Right hindlimb (tissue), 1 donor: ENCODE measurements around the gene ALDH6A1.
"Not testable (repeated sequence)": the region's sequence is repeated elsewhere in the genome, so short reads cannot be mapped to it uniquely, and the experiment has no call there.

Experiments used
- DNase-seq: peaks from one replicate; pipeline ENCODE4 v3.0.0-alpha.2; 2018

The ALDH6A1 gene

DNA sequence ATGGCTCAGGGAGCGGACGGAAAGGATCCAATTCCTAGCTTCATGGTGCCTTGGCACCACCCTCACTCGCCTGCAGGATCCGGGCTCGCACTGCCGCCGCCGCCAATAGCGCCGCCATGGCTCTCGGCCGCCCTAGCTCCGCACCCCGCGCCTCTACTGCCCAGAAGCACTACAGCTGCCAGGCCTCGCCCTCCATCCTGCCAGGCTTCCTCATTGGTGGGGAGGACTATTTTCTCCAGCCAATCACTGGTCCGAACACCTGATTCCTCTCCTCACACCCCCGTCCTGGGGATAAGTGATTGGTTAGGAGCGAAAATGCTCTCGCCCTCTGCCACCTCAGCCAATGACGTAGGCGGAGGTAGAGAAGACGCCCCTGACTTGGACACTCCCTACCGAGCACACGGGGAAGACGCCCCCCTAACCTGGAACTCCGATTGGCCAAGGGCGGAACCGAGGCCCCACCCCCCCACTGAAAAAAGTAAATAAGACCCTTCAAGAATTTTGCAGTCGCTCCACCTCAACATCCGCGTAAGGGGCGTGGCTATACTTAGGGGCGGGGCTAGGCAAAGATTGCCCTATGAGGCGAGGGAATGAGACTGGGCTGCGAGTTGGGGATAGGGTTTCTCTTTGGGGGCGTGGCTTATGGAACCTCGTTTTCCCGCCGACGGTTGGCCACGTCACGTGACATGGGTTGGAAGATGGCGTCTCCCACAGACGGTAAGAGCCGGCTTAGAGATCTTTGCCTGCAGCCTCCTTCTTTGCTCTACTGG lies at the start of gene ALDH6A1, which contains the start of gene LIN52:
Gene ALDH6A1, minus strand, starts transcription at position 177 of the 770 bp plus-strand sequence. Its CDS starts 59 bp downstream, at position 118.
Gene LIN52, plus strand, starts transcription at position 680 of the 770 bp plus-strand sequence. Its CDS starts 19 bp downstream, at position 699.
- peak; percentile 100 for DNase-seq

DNA sequence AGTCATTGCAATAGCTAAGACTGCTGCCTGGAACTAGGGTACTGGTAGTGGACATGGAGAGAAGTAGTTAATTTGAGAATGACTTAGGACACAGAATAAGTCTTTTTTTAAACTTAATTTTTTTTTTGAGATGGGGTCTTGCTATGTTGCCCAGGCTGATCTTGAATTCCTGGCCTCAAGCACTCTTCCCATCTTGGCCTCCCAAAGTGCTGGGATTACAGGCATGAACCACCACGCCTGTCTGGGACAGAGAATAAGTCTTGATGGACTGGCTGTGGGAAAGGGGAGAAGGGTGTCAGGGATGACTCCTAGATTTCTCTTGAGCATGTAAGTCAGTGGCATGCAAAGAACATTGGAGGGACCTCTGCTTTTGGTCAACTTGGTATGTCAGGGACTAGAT lies 43.4 kb upstream of the ALDH6A1 start:
- DNase-seq, result no peak

DNA sequence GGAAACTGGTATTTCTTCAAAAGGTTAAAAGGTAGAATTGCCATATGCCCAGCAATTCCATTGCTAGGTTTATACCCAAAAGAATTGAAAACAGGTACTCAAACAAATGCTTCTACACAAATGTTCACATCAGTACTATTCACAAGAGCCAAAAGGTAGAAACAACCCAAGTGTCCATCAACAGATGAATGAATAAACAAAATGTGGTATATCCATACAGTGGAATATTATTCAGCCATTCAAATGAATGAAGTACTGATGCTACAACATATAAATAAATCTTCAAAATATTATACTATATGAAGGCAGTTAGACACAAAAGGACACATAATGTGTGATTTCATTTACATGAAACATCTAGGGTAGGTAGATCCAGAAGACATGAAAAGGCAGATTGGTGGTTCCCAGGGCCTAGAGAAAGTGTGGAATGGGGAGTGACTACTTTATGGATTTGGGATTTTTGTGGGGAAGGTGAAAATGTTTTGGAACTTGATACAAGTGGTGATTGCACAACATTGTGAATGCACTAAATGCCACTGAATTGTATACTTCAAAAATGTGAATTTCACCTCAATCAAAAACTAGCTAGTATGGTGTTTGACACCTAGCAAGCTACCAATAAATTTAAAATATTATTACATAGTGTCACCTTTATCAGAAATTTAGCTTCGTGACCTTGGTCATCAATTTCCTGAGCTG lies 42.2 kb upstream of the ALDH6A1 start:
- no peak for DNase-seq

DNA sequence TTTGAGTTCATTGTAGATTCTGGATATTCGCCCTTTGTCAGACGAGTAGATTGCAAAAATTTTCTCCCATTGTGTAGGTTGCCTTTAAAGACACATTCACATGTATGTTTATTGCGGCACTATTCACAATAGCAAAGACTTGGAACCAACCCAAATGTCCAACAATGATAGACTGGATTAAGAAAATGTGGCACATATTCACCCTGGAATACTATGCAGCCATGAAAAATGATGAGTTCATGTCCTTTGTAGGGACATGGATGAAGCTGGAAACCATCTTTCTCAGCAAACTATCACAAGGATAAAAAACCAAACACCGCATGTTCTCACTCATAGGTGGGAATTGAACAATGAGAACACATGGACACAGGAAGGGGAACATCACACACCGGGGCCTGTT lies 41.2 kb upstream of the ALDH6A1 start:
- DNase-seq, result not testable (repeated sequence)

DNA sequence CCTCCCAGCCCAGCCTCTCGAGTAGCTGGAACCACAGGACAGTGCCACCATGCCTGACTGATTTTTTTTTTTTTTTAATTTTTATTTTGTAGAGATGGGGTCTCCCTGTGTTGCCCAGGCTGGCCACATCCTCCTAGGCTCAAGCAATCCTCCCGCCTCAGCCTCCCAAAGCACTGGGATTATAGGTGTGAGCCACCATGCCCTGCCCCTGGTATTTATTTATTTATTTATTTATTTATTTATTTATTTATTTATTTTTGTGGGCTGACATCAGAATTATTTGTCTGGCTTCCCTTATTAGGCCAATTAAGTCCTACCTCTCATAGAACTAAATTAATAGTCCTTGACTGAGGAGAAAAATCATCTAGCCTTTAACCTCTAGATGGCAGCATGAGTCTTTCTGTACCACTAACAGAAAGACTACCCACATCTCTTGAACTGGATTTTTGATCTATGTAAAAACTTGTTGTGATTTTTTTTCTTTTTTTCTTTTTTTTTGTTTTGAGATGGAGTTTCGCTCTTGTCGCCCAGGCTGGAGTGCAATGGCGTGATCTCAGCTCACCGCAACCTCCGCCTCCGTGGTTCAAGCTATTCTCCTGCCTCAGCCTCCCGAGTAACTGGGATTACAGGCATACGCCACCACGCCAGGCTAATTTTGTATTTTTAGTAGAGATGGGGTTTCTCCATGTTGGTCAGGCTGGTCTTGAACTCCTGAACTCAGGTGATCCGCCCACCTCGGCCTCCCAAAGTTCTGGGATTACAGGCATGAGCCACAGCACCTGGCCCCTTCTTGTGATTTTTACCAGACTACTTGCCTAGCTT lies 27.4 kb upstream of the ALDH6A1 start:
- not testable (repeated sequence) for DNase-seq

DNA sequence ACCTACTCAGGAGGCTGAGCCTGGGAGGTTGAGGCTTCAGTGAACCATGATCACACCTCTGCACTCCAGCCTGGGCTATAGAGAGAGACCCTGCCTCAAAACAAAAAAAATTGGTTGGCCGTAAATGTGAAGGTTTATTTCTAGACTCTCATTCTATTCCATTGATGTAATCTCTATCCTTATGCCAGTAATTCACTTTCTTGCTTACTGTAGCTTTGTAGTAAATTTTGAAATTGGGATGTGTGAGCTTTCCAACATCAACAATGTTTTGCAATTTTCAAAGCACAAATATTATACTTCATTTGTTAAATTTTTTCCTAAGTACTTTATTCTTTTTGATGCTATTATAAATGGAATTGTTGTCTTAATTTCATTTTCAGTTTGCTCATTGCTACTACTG lies 25.1 kb upstream of the ALDH6A1 start:
- no peak for DNase-seq

DNA sequence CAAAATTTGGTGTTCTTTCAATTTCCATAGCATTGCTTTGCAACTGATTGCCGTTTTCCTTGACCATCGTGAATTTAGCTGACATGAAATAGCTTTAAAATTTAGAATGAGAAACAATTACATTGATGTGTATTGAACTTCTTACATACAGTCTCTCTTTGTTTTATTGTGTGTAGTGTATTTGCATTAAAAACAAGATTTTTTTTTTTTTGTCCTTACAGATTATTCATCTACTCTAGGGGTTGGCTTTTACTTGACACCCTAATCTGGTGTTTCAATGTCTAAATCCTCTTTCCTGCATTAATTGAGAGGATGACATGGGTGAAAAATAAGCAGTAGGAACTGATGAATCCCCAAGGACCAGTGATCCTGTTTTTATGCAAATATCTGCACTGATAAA lies 21.1 kb upstream of the ALDH6A1 start:
- no peak for DNase-seq

DNA sequence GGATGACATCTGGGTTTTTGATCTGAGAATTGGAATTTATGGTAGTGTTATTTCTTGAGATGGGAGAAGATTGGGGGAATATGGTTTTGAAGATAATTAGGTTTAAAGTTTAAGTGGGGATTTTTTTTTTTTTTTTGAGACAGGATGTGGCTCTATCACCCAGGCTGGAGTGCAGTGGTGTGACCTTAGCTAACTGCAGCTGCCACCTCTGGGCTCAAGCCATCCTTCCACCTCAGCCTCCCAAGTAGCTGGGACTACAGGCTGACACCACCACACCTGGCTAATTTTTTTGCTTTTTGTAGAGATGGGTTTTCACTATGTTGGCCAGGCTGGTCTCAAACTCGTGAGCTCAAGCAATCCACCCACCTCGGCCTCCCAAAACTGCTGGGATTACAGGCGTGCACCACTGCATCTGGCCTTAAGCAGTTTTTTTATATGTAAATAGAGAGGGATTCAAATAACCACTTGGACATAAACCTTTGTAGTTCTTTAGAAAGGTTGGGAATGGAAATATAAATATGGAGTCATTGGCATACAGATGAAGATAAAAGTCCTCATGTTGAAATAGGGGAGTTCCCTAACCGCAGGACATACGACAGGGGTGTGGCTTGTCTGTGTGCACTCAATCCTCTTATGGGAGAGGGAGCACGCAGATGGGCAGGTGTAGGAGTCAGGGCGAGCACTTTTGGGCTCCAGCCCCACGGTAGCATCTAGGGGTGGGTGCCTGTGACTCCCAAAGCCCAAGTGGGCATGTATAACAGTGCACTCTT lies 5.2 kb upstream of the ALDH6A1 start:
- DNase-seq, result no peak

DNA sequence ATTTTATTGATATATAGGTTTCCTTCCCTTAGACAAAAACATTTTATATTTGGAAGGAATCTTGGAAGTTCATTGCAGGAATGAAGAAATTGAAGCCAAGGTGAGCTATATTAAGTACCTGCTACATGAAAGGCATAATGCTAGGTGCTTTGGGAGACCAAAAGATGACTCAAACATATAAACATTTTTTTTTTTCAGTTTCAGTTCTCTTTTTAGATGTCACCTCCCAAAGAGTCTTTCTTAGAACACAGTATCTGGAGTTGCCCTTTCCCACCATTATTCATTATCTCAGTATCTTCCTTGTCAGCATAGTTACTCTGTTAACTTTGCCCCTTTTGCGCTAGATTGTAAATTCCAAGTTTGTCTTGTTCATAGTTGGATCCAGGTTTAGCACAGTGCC lies 1.6 kb upstream of the ALDH6A1 start:
- no peak for DNase-seq

DNA sequence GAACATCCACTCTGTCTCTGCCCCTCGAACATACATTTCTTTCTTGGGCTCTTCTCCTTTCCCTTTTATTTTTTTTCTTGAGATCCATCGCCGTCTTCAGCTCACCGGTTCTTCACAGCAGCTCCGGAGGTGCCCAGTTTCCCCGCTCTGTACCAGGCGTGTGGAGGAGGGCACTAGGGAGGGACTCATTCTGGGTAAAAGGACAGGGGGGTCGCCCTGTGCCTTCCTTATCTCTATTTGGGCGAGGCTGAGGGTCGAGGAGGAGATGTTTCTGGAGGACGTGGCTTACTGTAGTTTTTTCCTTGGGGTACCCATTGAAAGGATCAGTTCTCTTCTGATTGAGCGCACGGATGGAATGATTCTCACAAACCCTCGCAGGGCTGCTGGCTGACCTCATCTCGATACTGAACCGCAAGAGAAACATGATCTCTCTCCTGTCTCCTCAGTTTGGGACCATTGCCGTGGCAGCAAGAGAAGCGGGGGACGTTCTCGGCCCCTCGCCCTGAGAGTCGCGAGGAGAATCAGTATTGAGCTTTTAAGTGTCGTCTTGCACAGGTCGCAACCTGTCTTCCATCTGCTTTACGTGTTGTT lies 889 bp upstream of the ALDH6A1 start:
- no peak for DNase-seq

DNA sequence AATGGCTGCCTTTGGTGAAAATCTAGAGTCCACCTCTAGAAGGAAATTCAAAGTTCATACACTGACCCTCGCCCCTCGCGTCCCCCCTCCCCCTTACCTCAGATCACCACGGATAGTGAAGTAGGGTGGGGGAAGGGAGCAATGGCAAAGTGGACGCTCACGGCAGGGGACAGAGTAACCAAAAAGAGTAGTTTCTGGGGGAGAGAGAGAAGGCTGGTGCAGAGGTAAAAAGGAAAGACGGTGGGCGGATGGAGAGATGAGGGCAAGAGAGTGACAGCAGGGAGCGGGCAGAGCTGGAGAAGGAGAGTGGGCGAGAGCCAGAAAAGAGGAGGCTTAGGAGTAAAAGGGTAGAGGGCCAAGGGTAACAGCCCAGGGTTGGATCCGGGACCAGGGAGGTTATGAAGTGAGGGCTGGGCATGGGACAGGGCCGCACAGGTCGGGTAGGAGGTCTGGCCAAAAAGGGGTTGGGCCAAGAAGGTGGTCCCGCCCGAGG lies 423 bp downstream of the ALDH6A1 start:
- no peak for DNase-seq

DNA sequence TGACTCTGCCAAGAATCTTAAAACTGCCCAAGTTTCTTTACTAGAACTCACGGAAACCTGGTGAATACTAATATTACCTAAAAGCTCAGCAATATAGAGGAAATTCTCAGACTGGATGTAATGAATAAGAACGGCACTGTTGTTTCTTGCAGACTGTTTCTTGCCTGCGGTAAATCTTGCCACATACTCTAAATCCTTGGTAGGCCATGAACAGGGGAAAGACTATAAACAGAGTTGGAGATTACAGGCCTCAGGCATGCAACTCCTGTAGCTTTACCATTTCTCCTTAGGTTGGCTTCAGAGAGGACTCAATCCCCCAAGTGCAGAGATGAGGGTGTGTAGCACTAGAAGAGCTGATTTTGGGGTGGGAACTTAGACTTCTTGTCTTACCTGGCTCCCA lies 1.1 kb downstream of the ALDH6A1 start:
- no peak for DNase-seq

DNA sequence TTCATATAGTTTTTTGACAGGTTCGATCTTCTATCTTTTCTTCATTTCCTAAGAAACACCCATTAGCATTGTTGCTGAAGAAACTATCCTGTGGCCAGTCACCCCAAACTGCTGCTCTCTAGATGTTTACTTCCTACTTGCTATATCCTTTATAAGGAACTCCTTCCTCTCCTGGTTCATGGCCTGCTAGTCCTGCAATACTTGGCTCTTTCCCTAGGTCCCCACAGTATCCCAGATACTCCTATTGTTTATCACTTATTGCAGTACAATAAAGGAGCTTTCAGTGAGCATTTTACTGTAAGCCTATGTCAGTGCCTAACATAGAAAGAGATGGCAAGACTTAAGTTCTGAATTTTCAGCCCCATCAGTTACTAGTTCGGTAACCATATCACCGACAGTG lies 2.8 kb downstream of the ALDH6A1 start:
- DNase-seq, result no peak

DNA sequence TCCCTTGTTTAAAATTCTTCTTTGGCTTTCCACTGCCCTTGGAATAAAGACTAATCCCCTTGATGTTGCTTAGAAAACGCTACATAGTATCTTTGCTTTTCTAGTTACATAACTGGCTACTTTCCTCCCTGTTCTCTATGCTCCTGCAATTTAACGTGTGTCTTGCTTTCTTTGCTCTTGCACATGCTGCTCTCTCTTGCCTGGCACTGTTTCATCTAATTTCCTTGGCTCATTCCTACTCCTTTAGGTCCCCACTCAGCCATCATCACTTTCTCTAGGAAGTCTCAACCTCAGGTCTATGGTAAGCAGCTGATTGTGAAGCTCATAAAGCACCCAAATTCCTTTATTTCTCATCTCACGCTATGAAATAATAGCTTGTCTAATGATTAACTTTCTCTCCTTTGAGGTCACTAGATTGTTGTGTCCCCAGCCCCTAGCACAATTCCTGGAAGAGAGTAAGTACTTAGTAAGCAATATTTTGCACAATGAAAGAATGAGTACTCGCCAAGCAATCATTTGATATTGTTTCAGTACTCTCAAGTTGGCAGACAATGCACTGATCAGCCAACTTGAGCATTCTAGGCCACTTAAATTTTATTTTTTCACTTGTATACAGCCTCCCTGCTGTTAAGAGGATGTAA lies 3.3 kb downstream of the ALDH6A1 start:
- no peak for DNase-seq

DNA sequence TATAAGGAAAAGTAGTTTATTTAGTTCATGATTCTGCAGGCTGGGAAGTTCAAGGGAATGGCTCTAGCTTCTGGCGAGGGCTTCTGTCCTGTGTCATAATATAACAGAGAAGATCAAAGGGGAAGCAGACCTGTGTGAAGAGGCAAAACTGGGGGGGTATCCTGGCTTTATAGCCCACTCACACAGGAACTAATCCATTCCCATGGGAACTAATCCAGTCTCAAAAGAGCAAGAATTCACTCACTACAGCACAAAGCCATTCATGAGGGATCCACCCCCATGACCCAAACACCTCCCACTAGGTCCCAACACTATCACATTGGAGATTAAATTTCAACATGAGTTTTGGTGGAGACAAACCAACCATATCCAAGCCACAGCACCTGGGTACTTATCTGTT lies 6.9 kb downstream of the ALDH6A1 start:
- DNase-seq, result no peak

DNA sequence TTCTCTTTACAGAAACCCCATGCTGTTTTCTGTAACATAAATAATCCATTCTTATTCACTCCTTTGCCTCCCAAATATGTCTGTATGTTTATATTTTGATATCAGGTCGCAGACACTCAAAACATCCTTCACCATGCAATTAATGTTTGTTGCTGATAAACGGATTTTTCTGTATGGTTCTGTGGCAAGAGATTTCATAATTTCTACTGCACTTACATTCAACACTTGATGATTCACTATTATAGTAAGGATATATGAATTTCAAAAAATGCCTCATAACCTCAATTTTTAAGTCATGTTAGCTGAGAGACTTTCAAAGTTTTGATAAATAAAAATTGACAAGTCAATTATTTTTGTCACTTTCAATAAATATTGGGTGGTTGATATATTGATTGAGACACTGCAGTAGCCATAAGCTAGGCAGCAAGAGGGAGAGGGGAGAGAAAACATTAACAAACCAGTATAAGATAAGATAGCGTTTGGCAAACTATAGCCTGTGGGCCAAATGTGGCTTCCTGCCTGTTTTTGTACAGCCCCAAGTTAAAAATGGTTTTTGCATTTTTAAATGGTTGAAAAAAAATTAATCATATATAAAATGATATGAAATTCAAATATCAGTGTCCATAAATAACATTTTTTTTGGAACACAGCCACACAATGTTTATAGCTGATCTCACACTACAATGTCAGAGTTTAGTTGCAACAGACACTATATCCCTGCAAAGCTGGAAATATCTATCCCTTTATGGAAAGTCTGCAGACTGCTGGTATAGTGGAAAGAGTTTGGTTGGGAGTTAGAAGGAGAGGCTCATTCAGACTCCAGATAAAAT lies 18.3 kb downstream of the ALDH6A1 start:
- DNase-seq, result no peak

DNA sequence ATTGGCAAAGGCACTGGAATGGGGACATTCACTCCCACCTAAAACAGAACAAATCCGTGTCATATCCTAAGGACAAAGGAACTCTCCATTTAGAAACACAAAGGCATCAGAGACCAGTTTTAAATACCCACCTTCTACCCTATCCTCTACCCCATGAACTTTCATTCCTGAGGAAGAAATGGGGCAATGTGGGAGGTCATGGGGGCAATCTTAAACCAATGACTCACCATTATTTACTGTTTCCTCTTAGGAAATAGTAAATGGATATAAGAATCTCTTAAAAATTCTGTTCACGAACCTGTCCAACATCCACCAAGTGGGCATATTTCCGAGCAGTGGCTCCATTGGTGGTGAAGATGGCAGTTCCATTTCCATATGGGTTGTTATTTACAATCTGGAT lies 19.4 kb downstream of the ALDH6A1 start:
- DNase-seq, result no peak

DNA sequence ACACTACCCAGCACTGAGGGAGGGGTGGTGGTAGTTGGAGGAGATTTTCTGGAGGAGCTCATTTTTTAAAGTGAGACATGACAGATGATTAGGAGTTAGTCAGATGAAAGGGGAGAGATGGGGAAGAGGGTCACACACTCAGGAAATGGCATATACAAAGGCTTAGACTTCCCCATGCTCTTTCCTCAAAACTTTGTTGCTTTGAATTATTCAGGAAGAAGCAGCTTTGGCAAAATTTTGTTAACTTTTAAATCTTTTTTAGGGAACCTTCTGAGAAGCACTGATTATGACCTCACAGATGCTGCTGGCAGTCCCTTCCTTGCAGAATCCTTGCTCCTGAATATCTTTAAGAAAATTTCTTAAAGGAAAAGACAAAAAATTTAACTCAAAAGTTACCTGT lies 19.8 kb downstream of the ALDH6A1 start:
- DNase-seq, result no peak

DNA sequence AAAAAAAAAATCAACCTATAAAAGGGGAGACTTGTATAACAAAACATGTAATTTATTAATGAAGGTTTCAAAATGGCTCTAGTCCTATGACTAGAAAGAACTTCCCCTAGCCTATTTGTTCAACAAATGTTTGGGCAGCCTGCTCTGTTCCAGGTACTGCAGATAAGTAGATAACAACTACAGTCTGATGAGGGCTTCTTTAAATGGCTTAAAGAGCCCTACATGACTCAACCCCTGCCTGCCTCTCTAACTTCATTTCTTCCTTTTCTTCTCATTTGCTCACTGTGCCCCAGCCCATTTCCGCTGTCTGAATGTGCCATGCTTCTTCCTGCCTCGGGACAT lies 21.5 kb downstream of the ALDH6A1 start:
- no peak for DNase-seq

DNA sequence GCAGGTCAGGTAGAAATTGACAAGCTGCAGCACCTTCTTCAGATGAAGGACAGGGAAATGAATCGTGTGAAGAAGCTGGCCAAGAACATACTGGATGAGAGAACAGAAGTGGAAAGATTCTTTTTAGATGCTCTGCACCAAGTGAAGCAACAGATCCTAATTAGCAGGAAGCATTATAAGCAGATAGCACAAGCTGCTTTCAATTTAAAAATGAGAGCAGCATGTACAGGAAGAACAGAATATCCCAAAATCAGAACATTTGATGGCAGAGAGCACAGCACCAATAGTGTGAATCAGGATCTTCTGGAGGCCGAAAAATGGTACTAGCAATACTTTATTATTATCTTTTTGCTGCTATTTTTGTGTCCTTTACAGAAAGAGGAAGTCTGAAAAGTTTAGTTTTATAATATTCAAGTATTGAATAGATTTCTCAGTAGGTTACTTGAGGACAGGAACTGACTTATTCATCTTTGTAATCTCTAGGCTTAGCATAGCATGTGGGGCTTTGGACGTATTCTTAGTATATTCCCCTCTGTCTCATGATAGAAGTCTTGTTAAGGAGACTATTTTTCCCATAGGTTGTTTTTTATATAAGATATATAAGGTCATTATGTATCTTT lies 34.3 kb downstream of the ALDH6A1 start:
- no peak for DNase-seq
